OCI-LY3 (cell line): Measurements from ENCODE around the gene ERBB4.

Experiments used
- EZH2phosphoT487 ChIP-seq: fragments of 200-600 bp; shearing (Covaris generic); IDR thresholded peaks from 2 replicates; pipeline ENCODE4 v1.6.1; 2018; ENCODE audit warnings: antibody characterized with exemption, mixed run types, low read depth
- TF ChIP-seq, protein P1 (sequence below): fragments of 200-600, 300-600 bp; sonication (generic); IDR thresholded peaks from 2 replicates; pipeline ENCODE4 v1.5.1; 2014; ENCODE audit warnings: antibody characterized with exemption, low read length, low read depth

DNA sequence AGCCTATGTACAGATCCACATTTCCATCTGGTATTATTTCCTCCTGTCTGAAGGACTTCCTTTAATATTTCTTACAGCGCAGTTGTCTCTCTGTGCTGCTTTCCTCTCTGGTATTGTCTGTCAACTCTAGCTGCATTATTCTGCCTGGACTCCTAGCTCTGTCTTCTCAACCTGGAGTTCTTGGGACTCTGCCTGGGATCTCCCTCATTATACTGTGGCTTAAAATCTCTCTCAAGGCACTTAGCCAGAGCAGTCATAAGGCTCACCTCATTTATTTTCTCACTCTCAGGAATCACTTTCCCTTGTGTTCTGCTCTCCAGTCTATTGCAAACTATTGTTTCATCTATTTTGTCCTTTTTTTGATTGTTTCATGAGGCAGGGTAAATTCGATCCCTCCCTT, 850.4 kb downstream of the ERBB4 start:
- TF ChIP-seq, protein P1, sequence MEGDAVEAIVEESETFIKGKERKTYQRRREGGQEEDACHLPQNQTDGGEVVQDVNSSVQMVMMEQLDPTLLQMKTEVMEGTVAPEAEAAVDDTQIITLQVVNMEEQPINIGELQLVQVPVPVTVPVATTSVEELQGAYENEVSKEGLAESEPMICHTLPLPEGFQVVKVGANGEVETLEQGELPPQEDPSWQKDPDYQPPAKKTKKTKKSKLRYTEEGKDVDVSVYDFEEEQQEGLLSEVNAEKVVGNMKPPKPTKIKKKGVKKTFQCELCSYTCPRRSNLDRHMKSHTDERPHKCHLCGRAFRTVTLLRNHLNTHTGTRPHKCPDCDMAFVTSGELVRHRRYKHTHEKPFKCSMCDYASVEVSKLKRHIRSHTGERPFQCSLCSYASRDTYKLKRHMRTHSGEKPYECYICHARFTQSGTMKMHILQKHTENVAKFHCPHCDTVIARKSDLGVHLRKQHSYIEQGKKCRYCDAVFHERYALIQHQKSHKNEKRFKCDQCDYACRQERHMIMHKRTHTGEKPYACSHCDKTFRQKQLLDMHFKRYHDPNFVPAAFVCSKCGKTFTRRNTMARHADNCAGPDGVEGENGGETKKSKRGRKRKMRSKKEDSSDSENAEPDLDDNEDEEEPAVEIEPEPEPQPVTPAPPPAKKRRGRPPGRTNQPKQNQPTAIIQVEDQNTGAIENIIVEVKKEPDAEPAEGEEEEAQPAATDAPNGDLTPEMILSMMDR, result no peak
- TF ChIP-seq EZH2phosphoT487, result no peak
